ENCODE measurements around the gene UGT1A3.
"Not testable (repeated sequence)": the region's sequence is repeated elsewhere in the genome, so short reads cannot be mapped to it uniquely, and the experiment has no call there.

Gene UGT1A3

DNA sequence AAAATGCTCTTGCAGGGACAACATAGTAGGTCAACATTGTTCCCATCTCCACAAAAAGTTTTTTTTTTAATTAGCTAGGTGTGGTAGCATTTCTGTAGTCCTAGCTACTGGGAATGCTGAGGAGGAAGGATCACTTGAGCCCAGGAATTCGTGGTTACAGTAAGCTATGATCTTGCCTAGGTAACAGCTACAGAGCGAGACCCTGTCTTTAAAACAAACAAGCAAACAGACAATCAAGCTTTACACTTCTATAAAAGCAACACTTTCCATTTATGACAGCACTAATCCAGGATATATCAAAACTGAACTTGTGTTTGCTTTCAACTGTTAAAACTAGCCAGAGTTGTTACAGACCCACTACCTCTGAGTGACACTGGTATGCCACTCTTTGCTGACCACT is 12.0 kb downstream of the UGT1A3 start:
- H3K27ac ChIP-seq: peak overlapping the region; percentile 77
- TF ChIP-seq ZFX (IDR thresholded peaks at IDR 0.05; ENCODE audit: borderline replicate concordance): no peak
- TF ChIP-seq, protein P1, sequence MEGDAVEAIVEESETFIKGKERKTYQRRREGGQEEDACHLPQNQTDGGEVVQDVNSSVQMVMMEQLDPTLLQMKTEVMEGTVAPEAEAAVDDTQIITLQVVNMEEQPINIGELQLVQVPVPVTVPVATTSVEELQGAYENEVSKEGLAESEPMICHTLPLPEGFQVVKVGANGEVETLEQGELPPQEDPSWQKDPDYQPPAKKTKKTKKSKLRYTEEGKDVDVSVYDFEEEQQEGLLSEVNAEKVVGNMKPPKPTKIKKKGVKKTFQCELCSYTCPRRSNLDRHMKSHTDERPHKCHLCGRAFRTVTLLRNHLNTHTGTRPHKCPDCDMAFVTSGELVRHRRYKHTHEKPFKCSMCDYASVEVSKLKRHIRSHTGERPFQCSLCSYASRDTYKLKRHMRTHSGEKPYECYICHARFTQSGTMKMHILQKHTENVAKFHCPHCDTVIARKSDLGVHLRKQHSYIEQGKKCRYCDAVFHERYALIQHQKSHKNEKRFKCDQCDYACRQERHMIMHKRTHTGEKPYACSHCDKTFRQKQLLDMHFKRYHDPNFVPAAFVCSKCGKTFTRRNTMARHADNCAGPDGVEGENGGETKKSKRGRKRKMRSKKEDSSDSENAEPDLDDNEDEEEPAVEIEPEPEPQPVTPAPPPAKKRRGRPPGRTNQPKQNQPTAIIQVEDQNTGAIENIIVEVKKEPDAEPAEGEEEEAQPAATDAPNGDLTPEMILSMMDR (IDR thresholded peaks at IDR 0.05): no peak

DNA sequence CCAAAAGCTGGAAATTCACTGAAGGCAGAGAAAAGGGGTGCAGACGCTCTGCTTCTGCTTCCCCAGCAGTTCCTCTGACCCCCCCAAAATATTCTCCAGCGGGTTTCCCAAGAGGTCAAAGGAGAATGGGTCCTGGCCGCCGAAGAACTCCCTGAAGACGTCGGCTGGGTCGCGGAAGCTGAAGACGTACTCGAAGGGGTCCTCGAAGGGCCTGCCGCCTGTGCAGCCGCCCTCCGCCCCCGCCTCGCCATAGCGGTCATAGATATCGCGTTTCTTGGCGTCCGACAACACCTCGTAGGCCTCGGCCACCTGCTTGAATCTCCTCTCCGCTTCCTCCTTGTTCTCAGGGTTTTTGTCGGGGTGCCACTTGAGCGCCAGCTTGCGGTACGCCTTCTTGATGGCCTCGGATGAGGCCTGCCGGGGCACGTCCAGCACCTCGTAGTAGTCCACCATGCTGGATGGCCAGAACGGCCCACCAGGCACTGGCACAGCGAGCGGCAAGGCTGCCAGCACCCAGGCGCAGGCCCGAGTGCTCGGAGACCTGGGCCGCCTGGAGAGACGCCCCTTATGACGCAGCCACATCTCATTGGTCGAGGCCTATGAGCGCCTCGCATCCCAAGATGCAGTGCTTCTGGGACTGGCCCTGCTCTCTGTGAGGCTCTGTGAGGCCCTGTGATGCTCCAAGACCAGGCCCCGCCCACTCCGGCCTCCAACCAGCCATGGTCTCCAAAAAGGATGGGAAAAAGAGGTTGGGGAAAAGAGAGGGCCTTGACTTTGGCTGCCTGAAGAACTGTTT is 14.8 kb downstream of the UGT1A3 start:
- H3K27ac ChIP-seq: peak overlapping the region; percentile 77

DNA sequence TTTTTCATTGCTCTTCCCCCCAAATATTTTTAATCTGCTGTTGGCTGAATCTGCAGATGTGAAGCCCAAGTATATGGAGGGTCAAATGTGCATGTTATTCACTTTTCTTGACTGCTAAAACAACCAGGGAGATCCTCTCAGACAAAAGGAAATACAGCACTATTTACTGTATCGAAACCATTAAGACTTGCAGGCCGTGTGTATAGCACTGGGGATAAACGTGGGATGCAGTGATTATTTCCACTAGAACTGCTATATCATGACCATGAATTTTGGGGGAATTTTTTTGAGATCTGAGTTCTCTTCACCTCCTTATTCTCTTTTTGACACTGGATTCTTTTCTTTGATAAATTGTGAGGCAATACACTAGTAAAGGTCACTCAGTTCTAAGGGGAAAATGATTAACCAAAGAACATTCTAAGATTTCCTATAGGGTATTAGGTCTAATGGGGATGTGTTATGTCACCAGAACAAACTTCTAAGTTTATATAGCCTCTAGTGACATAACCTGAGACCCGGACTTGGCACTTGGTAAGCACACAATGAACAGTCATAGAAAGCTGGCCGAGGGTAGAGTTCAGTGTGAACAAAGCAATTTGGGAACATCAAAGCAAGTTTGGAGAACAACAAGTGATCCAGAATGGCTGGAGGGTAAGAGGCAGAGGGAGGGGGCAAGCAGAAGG is 16.4 kb downstream of the UGT1A3 start:
- peak overlapping the region; percentile 77 for H3K27ac ChIP-seq
- TF ChIP-seq, protein P1 (IDR thresholded peaks at IDR 0.05): no peak
- TF ChIP-seq ZFX (IDR thresholded peaks at IDR 0.05; ENCODE audit: borderline replicate concordance): no peak

More for the DNA sequence above, 14.8 kb downstream of the UGT1A3 start:
- TF ChIP-seq, protein P1 (IDR thresholded peaks at IDR 0.05): no peak
- TF ChIP-seq ZFX (IDR thresholded peaks at IDR 0.05; ENCODE audit: borderline replicate concordance): no peak

DNA sequence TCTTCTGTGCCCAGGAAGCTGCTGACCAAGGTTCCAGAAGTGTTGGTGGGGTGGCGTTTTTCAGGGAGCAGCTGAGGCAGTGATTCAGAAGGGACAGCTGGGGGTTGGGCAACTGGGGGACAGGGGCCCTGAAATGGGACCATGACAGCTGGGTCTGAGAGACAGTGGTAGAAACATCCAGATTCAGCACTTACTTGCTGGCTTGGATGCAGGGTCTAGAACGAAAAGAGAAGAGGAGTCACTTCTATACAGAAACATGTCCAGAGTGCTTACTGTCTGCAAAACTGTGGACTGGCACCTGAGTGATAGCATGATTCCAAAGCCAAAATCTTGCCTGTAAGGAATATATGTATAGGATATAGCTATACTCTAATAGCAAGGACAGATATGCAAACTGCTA is 17.0 kb downstream of the UGT1A3 start:
- H3K27ac ChIP-seq: peak overlapping the region; percentile 77

DNA sequence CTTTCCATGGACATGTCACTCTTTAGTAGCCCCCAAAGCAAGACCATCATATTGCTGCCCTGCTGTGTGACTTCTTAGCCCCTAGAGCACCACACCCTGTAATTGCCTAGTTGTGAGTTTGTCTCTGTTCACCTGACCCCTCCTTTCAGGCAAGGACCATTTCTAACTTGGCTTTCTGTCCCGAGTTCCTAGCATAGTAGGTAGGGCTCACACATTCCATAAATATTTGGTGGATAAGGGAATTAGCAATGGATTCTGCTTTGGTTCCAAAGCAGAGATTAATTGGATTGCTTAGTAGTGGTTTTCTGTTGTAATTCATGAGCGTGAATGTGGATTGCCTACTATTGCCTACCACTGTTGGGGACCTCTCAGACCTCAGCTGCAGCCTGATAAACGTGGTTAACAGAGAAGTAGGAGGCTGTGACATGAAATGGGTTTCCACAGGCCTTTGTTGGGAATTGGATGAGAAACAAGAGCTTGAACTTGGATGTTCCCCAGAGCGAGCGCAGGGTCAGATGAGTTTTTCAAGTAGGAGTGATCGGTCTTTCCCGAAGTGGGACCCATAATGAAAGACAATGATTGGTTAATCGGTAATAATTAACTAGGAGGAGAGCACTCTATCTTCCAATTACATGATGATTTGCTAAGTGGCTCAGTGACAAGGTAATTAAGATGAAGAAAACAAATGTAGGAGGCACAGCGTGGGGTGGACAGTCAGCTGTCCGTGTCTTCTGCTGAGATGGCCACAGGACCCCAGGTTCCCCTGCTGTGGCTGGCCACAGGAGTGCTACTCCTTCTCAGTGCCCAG is 17.8 kb downstream of the UGT1A3 start:
- TF ChIP-seq, protein P1 (IDR thresholded peaks at IDR 0.05): no peak
- TF ChIP-seq ZFX (IDR thresholded peaks at IDR 0.05; ENCODE audit: borderline replicate concordance): no peak
- peak overlapping the region; percentile 77 for H3K27ac ChIP-seq

DNA sequence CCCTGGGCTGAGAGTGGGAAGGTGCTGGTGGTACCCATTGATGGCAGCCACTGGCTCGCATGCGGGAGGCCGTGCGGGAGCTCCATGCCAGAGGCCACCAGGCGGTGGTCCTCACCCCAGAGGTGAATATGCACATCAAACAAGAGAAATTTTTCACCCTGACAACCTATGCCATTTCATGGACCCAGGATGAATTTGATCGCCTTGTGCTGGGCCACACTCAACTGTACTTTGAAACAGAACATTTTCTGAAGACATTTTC is 18.4 kb downstream of the UGT1A3 start:
- no peak for TF ChIP-seq ZFX (IDR thresholded peaks at IDR 0.05; ENCODE audit: borderline replicate concordance)
- TF ChIP-seq, protein P1 (IDR thresholded peaks at IDR 0.05): no peak
- peak overlapping the region; percentile 77; the same call in 1 of the 2 replicates for H3K27ac ChIP-seq

DNA sequence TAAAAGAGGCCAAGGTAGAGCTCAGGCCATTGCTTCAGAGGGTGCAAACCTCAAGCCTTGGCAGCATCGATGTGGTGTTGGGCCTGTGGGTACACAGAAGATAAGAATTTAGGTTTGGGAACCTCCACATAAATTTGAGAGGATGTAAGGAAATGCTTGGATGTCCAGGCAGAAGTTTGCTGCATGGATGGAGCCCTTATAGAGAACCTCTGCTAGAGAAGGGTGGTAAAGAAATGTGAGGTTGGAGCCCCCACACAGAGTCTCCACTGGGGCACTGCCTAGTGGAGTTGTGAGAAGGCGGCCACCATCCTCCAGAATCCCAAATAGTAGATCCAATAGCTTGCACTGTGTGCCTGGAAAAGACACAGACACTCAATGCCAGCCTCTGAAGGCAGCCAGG is 21.8 kb downstream of the UGT1A3 start:
- H3K27ac ChIP-seq: not testable (repeated sequence)

DNA sequence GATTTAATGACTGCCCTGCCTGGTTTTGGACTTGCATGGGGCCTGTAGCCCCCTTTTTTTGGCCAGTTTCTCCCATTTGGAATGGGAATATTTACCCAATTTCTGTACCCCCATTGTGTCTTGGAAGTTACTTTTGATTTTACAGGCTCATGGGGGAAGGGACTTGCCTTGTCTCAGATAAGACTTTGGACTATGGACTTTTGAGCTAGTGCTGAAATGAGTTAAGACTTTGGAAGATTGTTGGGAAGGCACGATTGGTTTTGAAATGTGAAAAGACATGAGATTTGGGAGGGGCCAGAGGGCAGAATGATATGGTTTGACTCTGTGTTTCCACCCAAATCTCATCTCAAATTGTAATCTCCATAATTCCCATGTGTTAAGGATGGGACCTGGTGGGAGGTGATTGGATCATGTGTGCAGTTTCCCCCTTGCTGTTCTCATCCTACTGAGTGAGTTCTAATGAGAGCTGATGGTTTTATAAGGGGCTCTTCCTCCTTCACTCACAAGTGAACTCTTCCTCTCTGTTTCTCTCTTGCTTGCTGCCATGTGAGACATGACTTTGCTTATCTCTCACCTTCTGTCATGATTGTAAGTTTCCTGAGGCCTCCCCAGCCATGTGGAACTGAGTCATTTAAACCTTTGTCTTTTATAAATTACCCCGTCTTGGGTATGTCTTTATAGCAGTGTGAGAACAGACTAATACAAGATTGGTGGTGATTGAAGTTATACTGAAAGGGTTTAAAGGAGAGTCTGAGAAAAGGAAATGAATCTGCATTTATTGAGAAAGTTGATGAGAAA is 22.6 kb downstream of the UGT1A3 start:
- H3K27ac ChIP-seq: not testable (repeated sequence)
